Measurements from ENCODE around the gene ADARB1. TPM values are rescaled to one million over a fixed set of nuclear protein-coding genes. Genes with fewer than 3 reads are reported as not detected.

The ADARB1 gene
- total RNA-seq, 1 donor from 2014 or later = 5.1 TPM

DNA sequence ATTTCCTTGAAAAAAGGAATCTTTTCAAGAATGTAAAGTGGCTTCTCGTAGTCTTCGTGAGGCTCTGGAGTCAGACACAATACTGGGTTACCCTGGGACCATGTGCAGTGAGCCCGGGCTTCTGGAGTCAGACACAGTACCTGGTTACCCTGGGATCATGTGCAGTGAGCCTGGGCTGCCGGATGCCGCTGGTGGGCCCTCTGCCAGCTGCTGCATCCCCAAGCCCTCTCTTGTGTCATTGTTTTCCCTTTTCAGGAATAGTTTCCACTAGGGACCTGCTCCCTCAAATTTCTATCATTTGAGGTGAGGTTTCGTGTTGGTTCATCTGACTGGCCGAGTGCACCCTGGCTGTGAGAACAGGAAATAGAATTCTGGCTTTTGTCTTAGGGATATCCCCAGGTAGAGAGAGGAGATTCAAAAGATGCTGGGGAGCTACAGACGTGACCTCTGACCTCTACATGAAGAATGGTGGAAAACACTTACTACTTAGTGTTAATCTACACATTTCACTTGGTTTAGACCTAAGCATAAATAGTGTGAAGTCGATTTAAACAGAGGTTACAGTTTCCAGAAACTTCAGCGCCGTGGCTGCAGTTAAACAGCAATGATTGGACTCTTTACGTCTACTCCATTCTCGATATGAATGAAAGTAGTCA, 10.6 kb downstream of the ADARB1 start:
- Histone ChIP-seq H3K27ac (no peak overlapping the region), H3K4me1 (peaks cover 9% of the 10 kb centered on the region), H3K27me3 (no peaks in the 10 kb centered on the region), H3K9ac (no peak overlapping the region), H3K4me2 (peak overlapping the region; percentile 45), H3K79me2 (ENCODE audit: low read depth) (no peaks in the 10 kb centered on the region), H2AFZ (replicated peaks) (no peak overlapping the region), H3K9me3 (ENCODE audit: low read depth) (no peaks in the 10 kb centered on the region), H3K36me3 (no peaks in the 10 kb centered on the region), H4K20me1 (ENCODE audit: low read depth) (peaks cover 9% of the 10 kb centered on the region), H3F3A (ENCODE audit: low read depth) (no peaks in the 10 kb centered on the region), H3K4me3 (no peak overlapping the region)
- Mint-ChIP-seq H3K36me3 (no peaks in the 10 kb centered on the region), H3K27ac (no peak overlapping the region), H3K4me1 (peaks cover 10% of the 10 kb centered on the region), H3K9me3 (no peaks in the 10 kb centered on the region), H3K4me3 (no peak overlapping the region), H3K27me3 (ENCODE audit: insufficient read depth, low read depth) (peaks cover 3% of the 10 kb centered on the region)
- DNase-seq (ENCODE audit: low spot score) = no peak
- TF ChIP-seq, protein P1, sequence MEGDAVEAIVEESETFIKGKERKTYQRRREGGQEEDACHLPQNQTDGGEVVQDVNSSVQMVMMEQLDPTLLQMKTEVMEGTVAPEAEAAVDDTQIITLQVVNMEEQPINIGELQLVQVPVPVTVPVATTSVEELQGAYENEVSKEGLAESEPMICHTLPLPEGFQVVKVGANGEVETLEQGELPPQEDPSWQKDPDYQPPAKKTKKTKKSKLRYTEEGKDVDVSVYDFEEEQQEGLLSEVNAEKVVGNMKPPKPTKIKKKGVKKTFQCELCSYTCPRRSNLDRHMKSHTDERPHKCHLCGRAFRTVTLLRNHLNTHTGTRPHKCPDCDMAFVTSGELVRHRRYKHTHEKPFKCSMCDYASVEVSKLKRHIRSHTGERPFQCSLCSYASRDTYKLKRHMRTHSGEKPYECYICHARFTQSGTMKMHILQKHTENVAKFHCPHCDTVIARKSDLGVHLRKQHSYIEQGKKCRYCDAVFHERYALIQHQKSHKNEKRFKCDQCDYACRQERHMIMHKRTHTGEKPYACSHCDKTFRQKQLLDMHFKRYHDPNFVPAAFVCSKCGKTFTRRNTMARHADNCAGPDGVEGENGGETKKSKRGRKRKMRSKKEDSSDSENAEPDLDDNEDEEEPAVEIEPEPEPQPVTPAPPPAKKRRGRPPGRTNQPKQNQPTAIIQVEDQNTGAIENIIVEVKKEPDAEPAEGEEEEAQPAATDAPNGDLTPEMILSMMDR (IDR thresholded peaks at IDR 0.05) = no peak

DNA sequence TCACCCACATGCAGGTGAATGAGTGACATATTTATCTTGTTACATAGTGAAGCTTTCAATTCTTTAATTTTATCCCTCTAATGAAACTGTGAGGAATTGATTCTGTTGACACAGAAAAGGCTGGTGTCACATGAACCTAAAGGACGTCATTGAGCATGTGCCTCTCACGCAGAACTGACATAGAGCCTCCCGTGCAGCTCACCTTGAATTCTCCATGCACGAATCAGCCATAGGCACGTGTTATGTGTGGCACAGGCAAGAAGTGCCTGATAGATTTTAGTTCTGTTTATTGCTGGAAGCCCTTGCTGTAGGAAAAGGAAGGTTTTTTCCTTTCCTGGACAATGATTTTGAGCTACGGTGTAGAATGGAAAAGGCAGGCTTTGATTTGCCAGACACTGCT, 11.3 kb downstream of the ADARB1 start:
- H3K79me2 ChIP-seq (ENCODE audit: low read depth) = no peaks in the 10 kb centered on the region
- H3K4me1 Mint-ChIP-seq = peaks cover 10% of the 10 kb centered on the region
- H4K20me1 ChIP-seq (ENCODE audit: low read depth) = peaks cover 9% of the 10 kb centered on the region

DNA sequence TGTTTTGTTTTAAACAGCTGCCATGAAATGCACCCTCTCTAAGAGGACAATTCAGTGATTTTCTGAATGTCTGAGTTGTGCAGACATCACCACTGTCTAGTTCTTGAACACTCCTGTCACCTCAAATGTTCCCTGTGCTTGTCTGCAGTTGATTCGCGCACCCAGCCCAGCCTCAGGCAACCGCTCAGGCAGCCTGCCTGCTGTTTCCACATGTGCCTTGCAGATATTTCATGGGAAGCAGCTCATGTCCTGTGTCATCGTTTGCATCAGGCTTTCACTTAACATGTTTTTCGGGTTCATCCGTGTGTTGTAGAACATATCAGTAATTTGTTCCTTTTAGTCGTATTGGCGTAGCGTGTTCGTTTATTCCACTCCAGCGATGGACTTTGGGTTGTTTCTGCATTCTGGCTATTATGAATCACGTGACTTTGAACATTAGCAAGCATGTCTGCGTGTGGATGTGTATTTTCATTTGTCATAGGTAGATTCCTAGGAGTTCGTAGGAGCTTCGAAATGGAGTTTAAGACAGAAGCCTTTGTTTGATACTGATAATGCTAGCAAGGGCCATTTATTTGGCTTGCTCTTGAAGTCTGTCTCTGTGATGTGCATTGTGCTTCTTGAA, 12.1 kb downstream of the ADARB1 start:
- no peak for DNase-seq (ENCODE audit: low spot score)
- Mint-ChIP-seq H3K4me1 (peaks cover 9% of the 10 kb centered on the region), H3K36me3 (no peaks in the 10 kb centered on the region), H3K27ac (no peak overlapping the region), H3K9me3 (no peaks in the 10 kb centered on the region), H3K4me3 (no peak overlapping the region), H3K27me3 (ENCODE audit: insufficient read depth, low read depth) (peaks cover 3% of the 10 kb centered on the region)
- Histone ChIP-seq H3K4me1 (peaks cover 9% of the 10 kb centered on the region), H3K9ac (no peak overlapping the region), H3K4me3 (no peak overlapping the region), H3K4me2 (no peak overlapping the region), H3K36me3 (no peaks in the 10 kb centered on the region), H2AFZ (replicated peaks) (no peak overlapping the region), H4K20me1 (ENCODE audit: low read depth) (peaks cover 14% of the 10 kb centered on the region), H3K9me3 (ENCODE audit: low read depth) (no peaks in the 10 kb centered on the region), H3F3A (ENCODE audit: low read depth) (no peaks in the 10 kb centered on the region), H3K27ac (no peak overlapping the region), H3K79me2 (ENCODE audit: low read depth) (no peaks in the 10 kb centered on the region), H3K27me3 (no peaks in the 10 kb centered on the region)
- TF ChIP-seq EZH2phosphoT487 (IDR thresholded peaks at IDR 0.05) (no peak), EZH2 (IDR thresholded peaks at IDR 0.05) (no peak)
- TF ChIP-seq, protein P1 (IDR thresholded peaks at IDR 0.05) = no peak

More for the DNA sequence above, 11.3 kb downstream of the ADARB1 start:
- Histone ChIP-seq H3K4me1 (peaks cover 9% of the 10 kb centered on the region), H3F3A (ENCODE audit: low read depth) (no peaks in the 10 kb centered on the region), H3K27ac (no peak overlapping the region), H3K9me3 (ENCODE audit: low read depth) (no peaks in the 10 kb centered on the region), H3K4me3 (no peak overlapping the region), H3K9ac (no peak overlapping the region), H3K4me2 (no peak overlapping the region), H2AFZ (replicated peaks) (no peak overlapping the region), H3K36me3 (no peaks in the 10 kb centered on the region), H3K27me3 (no peaks in the 10 kb centered on the region)
- TF ChIP-seq EZH2 (IDR thresholded peaks at IDR 0.05) = no peak
- no peak for DNase-seq (ENCODE audit: low spot score)
- no peaks in the 10 kb centered on the region for H3K36me3 Mint-ChIP-seq
- no peak overlapping the region for H3K4me3 Mint-ChIP-seq
- peaks cover 3% of the 10 kb centered on the region for H3K27me3 Mint-ChIP-seq (ENCODE audit: insufficient read depth, low read depth)
- H3K9me3 Mint-ChIP-seq = no peaks in the 10 kb centered on the region
- H3K27ac Mint-ChIP-seq = no peak overlapping the region
